ENCODE data around the gene VPS45. TPM values are rescaled to one million over a fixed set of nuclear protein-coding genes. Genes with fewer than 3 reads are reported as not detected.

Gene VPS45
- 42.0 and 49.2 TPM in 2 replicates for total RNA-seq (2014; rRNA removed; shearing (Covaris generic))
- polyA plus RNA-seq (2016; fragmentation: Nextera tagmentation; extraction: Ambion mirVana): 38.9 and 41.7 TPM in 2 replicates

GRCh38 chr1:150067184-150068108 lies at the start of gene VPS45:
Gene VPS45, plus strand, starts transcription at chr1:150067776. Its CDS starts 82 bp downstream, at chr1:150067858.
- Histone ChIP-seq H3K9me2 (ENCODE audit: insufficient read depth) (no peaks in the 10 kb centered on the region), H3K4me1 (ENCODE audit: insufficient read depth) (peaks cover 27% of the 10 kb centered on the region), H3K4me3 (peak within 1 kb of the TSS; percentile 88), H3F3A (ENCODE audit: insufficient read depth) (peaks cover 21% of the 10 kb centered on the region), H4K20me1 (ENCODE audit: insufficient read depth) (no peaks in the 10 kb centered on the region), H3K4me2 (ENCODE audit: unreplicated experiment) (peak within 1 kb of the TSS; percentile 98), H3K27ac (peak within 1 kb of the TSS; percentile 94), H3K27me3 (replicated peaks; ENCODE audit: insufficient read depth) (no peaks in the 10 kb centered on the region), H2AFZ (peak within 1 kb of the TSS; percentile 98), H3K79me2 (ENCODE audit: insufficient read depth) (peaks cover 42% of the 10 kb centered on the region), H3K9ac (peak within 1 kb of the TSS; percentile 92), H3K9me3 (ENCODE audit: low read depth) (no peaks in the 10 kb centered on the region), H3K36me3 (ENCODE audit: low read depth) (peaks cover 12% of the 10 kb centered on the region)
- DNase-seq: peak; percentile 96
- WGBS, 2 experiments (ENCODE audit: low coverage in 1 of 2, low lambda C conversion rate in 2 of 2, missing lambda C conversion rate in 2 of 2): 1% methylated on average over 46 of the region's 46 CpGs
- in situ Hi-C loops (cut with MboI): no loop called here
- no peak for TF ChIP-seq EZH2phosphoT487 (IDR thresholded peaks at IDR 0.05; ENCODE audit: insufficient read depth, low read depth)
- TF ChIP-seq EZH2 (IDR thresholded peaks at IDR 0.05; ENCODE audit: insufficient read depth, poor library complexity, severe bottlenecking): no peak

GRCh38 chr1:150018165-150018564 lies 49.4 kb upstream of the VPS45 start:
- WGBS, 2 experiments (ENCODE audit: low coverage in 1 of 2, low lambda C conversion rate in 2 of 2, missing lambda C conversion rate in 2 of 2): 71 to 72% methylated on average over 4 of the region's 4 CpGs

GRCh38 chr1:150020711-150021110 lies 46.9 kb upstream of the VPS45 start:
- in situ Hi-C loops (cut with MboI): no loop called here

More at GRCh38 chr1:150018165-150018564, 49.4 kb upstream of the VPS45 start:
- Histone ChIP-seq H3K4me1 (ENCODE audit: insufficient read depth) (no peaks in the 10 kb centered on the region), H3F3A (ENCODE audit: insufficient read depth) (no peaks in the 10 kb centered on the region), H3K79me2 (ENCODE audit: insufficient read depth) (no peaks in the 10 kb centered on the region), H3K4me3 (no peak overlapping the region), H3K9me2 (ENCODE audit: insufficient read depth) (no peaks in the 10 kb centered on the region), H4K20me1 (ENCODE audit: insufficient read depth) (no peaks in the 10 kb centered on the region), H3K27ac (no peak overlapping the region), H3K27me3 (replicated peaks; ENCODE audit: insufficient read depth) (no peaks in the 10 kb centered on the region), H3K4me2 (ENCODE audit: unreplicated experiment) (no peak overlapping the region), H3K36me3 (ENCODE audit: low read depth) (no peaks in the 10 kb centered on the region), H2AFZ (no peak overlapping the region), H3K9ac (no peak overlapping the region), H3K9me3 (ENCODE audit: low read depth) (no peaks in the 10 kb centered on the region)
- TF ChIP-seq EZH2phosphoT487 (IDR thresholded peaks at IDR 0.05; ENCODE audit: insufficient read depth, low read depth): no peak
- TF ChIP-seq EZH2 (IDR thresholded peaks at IDR 0.05; ENCODE audit: insufficient read depth, poor library complexity, severe bottlenecking): no peak
- in situ Hi-C loops (cut with MboI): no loop called here
- DNase-seq: no peak

GRCh38 chr1:150021191-150021694 lies 46.3 kb upstream of the VPS45 start:
- no peak overlapping the region for H3K4me2 ChIP-seq (ENCODE audit: unreplicated experiment)
- no peaks in the 10 kb centered on the region for H3K79me2 ChIP-seq (ENCODE audit: insufficient read depth)
- DNase-seq: no peak
- H2AFZ ChIP-seq: no peak overlapping the region
- H3K9me2 ChIP-seq (ENCODE audit: insufficient read depth): no peaks in the 10 kb centered on the region
- H3F3A ChIP-seq (ENCODE audit: insufficient read depth): no peaks in the 10 kb centered on the region
- H3K4me1 ChIP-seq (ENCODE audit: insufficient read depth): no peaks in the 10 kb centered on the region
- TF ChIP-seq EZH2 (IDR thresholded peaks at IDR 0.05; ENCODE audit: insufficient read depth, poor library complexity, severe bottlenecking) (no peak), EZH2phosphoT487 (IDR thresholded peaks at IDR 0.05; ENCODE audit: insufficient read depth, low read depth) (no peak)
- in situ Hi-C loops (cut with MboI): no loop called here
- H3K9me3 ChIP-seq (ENCODE audit: low read depth): no peaks in the 10 kb centered on the region
- H3K9ac ChIP-seq: no peak overlapping the region
- no peak overlapping the region for H3K4me3 ChIP-seq
- no peak overlapping the region for H3K27ac ChIP-seq
- H4K20me1 ChIP-seq (ENCODE audit: insufficient read depth): no peaks in the 10 kb centered on the region
- 71 to 77% methylated on average over 5 of the region's 5 CpGs for WGBS, 2 experiments (ENCODE audit: low coverage in 1 of 2, low lambda C conversion rate in 2 of 2, missing lambda C conversion rate in 2 of 2)
- no peaks in the 10 kb centered on the region for H3K27me3 ChIP-seq (replicated peaks; ENCODE audit: insufficient read depth)
- no peaks in the 10 kb centered on the region for H3K36me3 ChIP-seq (ENCODE audit: low read depth)

More at GRCh38 chr1:150020711-150021110, 46.9 kb upstream of the VPS45 start:
- Histone ChIP-seq H3K4me2 (ENCODE audit: unreplicated experiment) (no peak overlapping the region), H3F3A (ENCODE audit: insufficient read depth) (no peaks in the 10 kb centered on the region), H3K9ac (no peak overlapping the region), H4K20me1 (ENCODE audit: insufficient read depth) (no peaks in the 10 kb centered on the region), H3K27me3 (replicated peaks; ENCODE audit: insufficient read depth) (no peaks in the 10 kb centered on the region), H2AFZ (no peak overlapping the region), H3K9me3 (ENCODE audit: low read depth) (no peaks in the 10 kb centered on the region), H3K36me3 (ENCODE audit: low read depth) (no peaks in the 10 kb centered on the region), H3K4me1 (ENCODE audit: insufficient read depth) (no peaks in the 10 kb centered on the region), H3K4me3 (no peak overlapping the region), H3K79me2 (ENCODE audit: insufficient read depth) (no peaks in the 10 kb centered on the region), H3K27ac (no peak overlapping the region), H3K9me2 (ENCODE audit: insufficient read depth) (no peaks in the 10 kb centered on the region)
- TF ChIP-seq EZH2 (IDR thresholded peaks at IDR 0.05; ENCODE audit: insufficient read depth, poor library complexity, severe bottlenecking) (no peak), EZH2phosphoT487 (IDR thresholded peaks at IDR 0.05; ENCODE audit: insufficient read depth, low read depth) (no peak)
- no peak for DNase-seq
- WGBS, 2 experiments (ENCODE audit: low coverage in 1 of 2, low lambda C conversion rate in 2 of 2, missing lambda C conversion rate in 2 of 2): 88 to 94% methylated on average over 2 of the region's 2 CpGs
